ENCODE data around the gene LMAN1. TPM values are rescaled to one million over a fixed set of nuclear protein-coding genes. Genes with fewer than 3 reads are reported as not detected.

Gene LMAN1
- polyA plus RNA-seq, 1 donor from 2014 or later, result 49.8 TPM

DNA sequence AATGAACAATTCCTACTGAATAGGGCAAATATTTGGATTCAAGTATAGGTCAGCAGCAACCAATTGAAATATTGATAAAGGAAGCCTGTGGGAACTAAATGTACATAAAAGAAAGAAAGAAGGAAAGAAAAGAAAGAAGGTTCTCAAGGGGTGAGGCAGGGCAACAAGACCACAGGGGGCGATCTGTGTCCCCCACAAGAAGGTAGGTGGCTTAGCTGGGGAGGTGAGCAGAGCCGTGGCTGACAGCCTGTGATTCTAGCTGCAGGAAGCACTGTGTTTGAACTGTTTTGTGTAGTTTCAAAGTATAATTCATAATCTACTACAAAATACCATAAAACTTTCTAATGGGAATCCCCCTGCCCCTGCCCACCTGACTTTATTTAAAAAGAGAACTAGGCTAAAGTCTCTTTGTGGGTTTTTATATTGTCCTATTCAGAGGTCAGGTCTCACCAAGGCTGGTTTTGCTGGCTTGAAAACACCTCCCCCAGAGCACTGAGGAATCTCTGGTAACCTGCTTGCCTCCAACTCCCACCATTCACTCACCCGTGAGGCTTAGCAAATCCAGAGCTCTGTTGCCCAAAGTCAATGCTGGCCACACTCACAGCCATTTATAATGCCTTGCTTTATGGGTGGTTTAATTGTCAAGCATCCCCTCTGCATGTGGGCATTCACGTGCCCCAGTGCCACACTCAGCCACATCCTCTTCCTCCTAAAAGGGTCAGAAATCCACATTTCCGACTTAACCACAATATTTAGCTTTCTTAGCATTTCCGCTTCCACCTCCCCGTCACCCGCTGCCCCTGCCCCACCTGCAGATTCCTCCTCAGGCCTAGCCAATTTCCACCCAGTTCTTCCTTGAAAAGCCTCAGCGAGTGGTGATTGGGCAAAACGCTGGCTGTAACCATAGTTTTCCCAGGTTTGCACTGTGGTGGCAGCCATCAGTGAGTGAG lies 36.4 kb upstream of the LMAN1 start:
- Histone ChIP-seq H3K4me3 (ENCODE audit: low read length) (no peak overlapping the region), H3K36me3 (ENCODE audit: insufficient read depth, low read length) (no peaks in the 10 kb centered on the region), H3K27me3 (ENCODE audit: insufficient read depth, low read depth, low read length) (peaks cover 87% of the 10 kb centered on the region), H3K79me2 (replicated peaks; ENCODE audit: insufficient read depth, low read length) (no peaks in the 10 kb centered on the region), H3K4me2 (ENCODE audit: low read length) (no peak overlapping the region), H2AFZ (ENCODE audit: low read depth, low read length) (no peak overlapping the region), H4K20me1 (ENCODE audit: insufficient read depth) (no peaks in the 10 kb centered on the region), H3K9ac (ENCODE audit: low read length) (no peak overlapping the region), H3K9me2 (ENCODE audit: insufficient read depth, low read length) (no peaks in the 10 kb centered on the region), H3K9me3 (ENCODE audit: low read length) (peaks cover 3% of the 10 kb centered on the region), H3K27ac (ENCODE audit: low read length) (no peak overlapping the region), H3F3A (ENCODE audit: insufficient read depth, low read length, poor library complexity, severe bottlenecking) (no peaks in the 10 kb centered on the region)
- no peak for TF ChIP-seq EZH2 (IDR thresholded peaks at IDR 0.05; ENCODE audit: borderline replicate concordance, insufficient read depth, low read length, poor library complexity, severe bottlenecking)
- no peak for TF ChIP-seq CTCF (IDR thresholded peaks at IDR 0.05; ENCODE audit: poor library complexity, severe bottlenecking)
- no peak for TF ChIP-seq MXI1 (conservative IDR thresholded peaks at IDR 0.05; ENCODE audit: poor library complexity, severe bottlenecking)
- no peak for TF ChIP-seq EP300 (conservative IDR thresholded peaks at IDR 0.05; ENCODE audit: poor library complexity, severe bottlenecking)
- TF ChIP-seq RAD21 (conservative IDR thresholded peaks at IDR 0.05), result no peak
- TF ChIP-seq, protein P1, sequence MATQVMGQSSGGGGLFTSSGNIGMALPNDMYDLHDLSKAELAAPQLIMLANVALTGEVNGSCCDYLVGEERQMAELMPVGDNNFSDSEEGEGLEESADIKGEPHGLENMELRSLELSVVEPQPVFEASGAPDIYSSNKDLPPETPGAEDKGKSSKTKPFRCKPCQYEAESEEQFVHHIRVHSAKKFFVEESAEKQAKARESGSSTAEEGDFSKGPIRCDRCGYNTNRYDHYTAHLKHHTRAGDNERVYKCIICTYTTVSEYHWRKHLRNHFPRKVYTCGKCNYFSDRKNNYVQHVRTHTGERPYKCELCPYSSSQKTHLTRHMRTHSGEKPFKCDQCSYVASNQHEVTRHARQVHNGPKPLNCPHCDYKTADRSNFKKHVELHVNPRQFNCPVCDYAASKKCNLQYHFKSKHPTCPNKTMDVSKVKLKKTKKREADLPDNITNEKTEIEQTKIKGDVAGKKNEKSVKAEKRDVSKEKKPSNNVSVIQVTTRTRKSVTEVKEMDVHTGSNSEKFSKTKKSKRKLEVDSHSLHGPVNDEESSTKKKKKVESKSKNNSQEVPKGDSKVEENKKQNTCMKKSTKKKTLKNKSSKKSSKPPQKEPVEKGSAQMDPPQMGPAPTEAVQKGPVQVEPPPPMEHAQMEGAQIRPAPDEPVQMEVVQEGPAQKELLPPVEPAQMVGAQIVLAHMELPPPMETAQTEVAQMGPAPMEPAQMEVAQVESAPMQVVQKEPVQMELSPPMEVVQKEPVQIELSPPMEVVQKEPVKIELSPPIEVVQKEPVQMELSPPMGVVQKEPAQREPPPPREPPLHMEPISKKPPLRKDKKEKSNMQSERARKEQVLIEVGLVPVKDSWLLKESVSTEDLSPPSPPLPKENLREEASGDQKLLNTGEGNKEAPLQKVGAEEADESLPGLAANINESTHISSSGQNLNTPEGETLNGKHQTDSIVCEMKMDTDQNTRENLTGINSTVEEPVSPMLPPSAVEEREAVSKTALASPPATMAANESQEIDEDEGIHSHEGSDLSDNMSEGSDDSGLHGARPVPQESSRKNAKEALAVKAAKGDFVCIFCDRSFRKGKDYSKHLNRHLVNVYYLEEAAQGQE (IDR thresholded peaks at IDR 0.05; ENCODE audit: borderline replicate concordance), result no peak
- no peak for TF ChIP-seq TAF1 (IDR thresholded peaks at IDR 0.05; ENCODE audit: low read depth)
- no peak for TF ChIP-seq SMC3 (conservative IDR thresholded peaks at IDR 0.05; ENCODE audit: poor library complexity)
- TF ChIP-seq POLR2AphosphoS5 (IDR thresholded peaks at IDR 0.05), result no peak

- H3K9ac ChIP-seq (ENCODE audit: low read length), result no peak overlapping the region
- no peaks in the 10 kb centered on the region for H3K79me2 ChIP-seq (replicated peaks; ENCODE audit: insufficient read depth, low read length)
- H3K9me3 ChIP-seq (ENCODE audit: low read length), result peaks cover 3% of the 10 kb centered on the region
- no peaks in the 10 kb centered on the region for H4K20me1 ChIP-seq (ENCODE audit: insufficient read depth)
- TF ChIP-seq EZH2 (IDR thresholded peaks at IDR 0.05; ENCODE audit: borderline replicate concordance, insufficient read depth, low read length, poor library complexity, severe bottlenecking) (no peak), SMC3 (conservative IDR thresholded peaks at IDR 0.05; ENCODE audit: poor library complexity) (no peak), RAD21 (conservative IDR thresholded peaks at IDR 0.05) (no peak), TAF1 (IDR thresholded peaks at IDR 0.05; ENCODE audit: low read depth) (no peak)
- TF ChIP-seq, protein P1 (IDR thresholded peaks at IDR 0.05; ENCODE audit: borderline replicate concordance), result no peak
- H3K4me2 ChIP-seq (ENCODE audit: low read length), result no peak overlapping the region
- peaks cover 88% of the 10 kb centered on the region for H3K27me3 ChIP-seq (ENCODE audit: insufficient read depth, low read depth, low read length)
- no peaks in the 10 kb centered on the region for H3F3A ChIP-seq (ENCODE audit: insufficient read depth, low read length, poor library complexity, severe bottlenecking)
- no peak overlapping the region for H3K27ac ChIP-seq (ENCODE audit: low read length)
- no peaks in the 10 kb centered on the region for H3K9me2 ChIP-seq (ENCODE audit: insufficient read depth, low read length)
- no peak overlapping the region for H3K4me3 ChIP-seq (ENCODE audit: low read length)
- no peak overlapping the region for H2AFZ ChIP-seq (ENCODE audit: low read depth, low read length)
- H3K36me3 ChIP-seq (ENCODE audit: insufficient read depth, low read length), result no peaks in the 10 kb centered on the region
Measured at GRCh38 chr18:59393381-59393780, 34.3 kb upstream of the LMAN1 start.
